Naive thymus-derived CD4-positive, alpha-beta T cell (primary cell): Measurements from ENCODE around the gene DUSP2. TPM values are rescaled to one million over a fixed set of nuclear protein-coding genes. Genes with fewer than 3 reads are reported as not detected.
A peak's percentile ranks its signal among the peaks of the same experiment; 100 is the strongest.

Source experiments
- ATAC-seq: fragments of 150-1000 bp; cut with Tn5 transposase; 2 replicates; pipeline ENCODE4 v1.10.0; 2021; ENCODE audit warnings: mild to moderate bottlenecking, moderate library complexity
- CTCF ChIA-PET: fragments of 350-600 bp; sonication (Branson Sonifier 250); formaldehyde crosslinking; loops from one replicate; lab custom pipeline; 2021; ENCODE audit warnings: antibody characterized with exemption; lab: Charles Lee
- POLR2A ChIA-PET: fragments of 350-600 bp; sonication (Branson Sonifier 250); formaldehyde crosslinking; loops from one replicate; lab custom pipeline; 2021; ENCODE audit warnings: antibody characterized with exemption, inconsistent platforms; lab: Charles Lee
- DNase-seq, 9 donors: peaks; one replicate each; pipeline versions ENCODE4 v3.0.0 to v3.0.0-alpha.2; 2020 to 2022; ENCODE audit warnings: mixed read lengths in 1 of 9
- H3K27ac ChIP-seq: one replicate; pipeline ENCODE4 v1.7.0; 2013; ENCODE audit warnings: mild to moderate bottlenecking, low read depth, low read length, moderate library complexity
- H3K27me3 ChIP-seq, 2 donors: one replicate each; pipeline ENCODE4 v1.7.0; 2013; ENCODE audit warnings: low read length in 2 of 2, mild to moderate bottlenecking in 2 of 2, moderate library complexity in 2 of 2; ENCODE audit not compliant: control insufficient read depth in 2 of 2, insufficient read depth in 2 of 2
- H3K36me3 ChIP-seq, 3 experiments: 1 replicate in 2 of 3; 2 replicates in 1 of 3; pipeline ENCODE4 v1.7.0; 2013; ENCODE audit warnings: low read length in 3 of 3, mild to moderate bottlenecking in 3 of 3, moderate library complexity in 1 of 3; ENCODE audit not compliant: insufficient read depth in 3 of 3, control insufficient read depth in 2 of 3
- H3K4me1 ChIP-seq, 2 donors: one replicate each; pipeline ENCODE4 v1.7.0; 2013; ENCODE audit warnings: low read length in 2 of 2, mild to moderate bottlenecking in 2 of 2, moderate library complexity in 1 of 2; ENCODE audit not compliant: control insufficient read depth in 2 of 2, insufficient read depth in 2 of 2
- H3K4me3 ChIP-seq: 2 replicates; pipeline ENCODE4 v1.7.0; 2013; ENCODE audit warnings: mild to moderate bottlenecking, low read length
- H3K9me3 ChIP-seq, 3 experiments: 1 replicate in 2 of 3; 2 replicates in 1 of 3; pipeline ENCODE4 v1.7.0; 2013; ENCODE audit warnings: low read length in 3 of 3; ENCODE audit not compliant: control insufficient read depth in 2 of 3
- H3K27ac Mint-ChIP-seq, 9 donors: one replicate each; pipeline ENCODE4 v1.8.0; 2020 to 2022; ENCODE audit warnings: mixed read lengths in 9 of 9, mild to moderate bottlenecking in 8 of 9, moderate library complexity in 5 of 9, inconsistent platforms in 2 of 9
- H3K27me3 Mint-ChIP-seq, 5 donors: one replicate each; pipeline ENCODE4 v1.8.0; 2021 to 2022; ENCODE audit warnings: mixed read lengths in 5 of 5, mild to moderate bottlenecking in 1 of 5
- H3K36me3 Mint-ChIP-seq, 5 donors: one replicate each; pipeline ENCODE4 v1.8.0; 2020 to 2022; ENCODE audit warnings: mixed read lengths in 5 of 5, mild to moderate bottlenecking in 3 of 5, inconsistent platforms in 1 of 5
- H3K4me1 Mint-ChIP-seq, 7 donors: one replicate each; pipeline ENCODE4 v1.8.0; 2020 to 2022; ENCODE audit warnings: mixed read lengths in 7 of 7, mild to moderate bottlenecking in 3 of 7, inconsistent platforms in 1 of 7
- H3K4me3 Mint-ChIP-seq, 10 donors: one replicate each; pipeline ENCODE4 v1.8.0; 2020 to 2022; ENCODE audit warnings: mild to moderate bottlenecking in 10 of 10, mixed read lengths in 10 of 10, moderate library complexity in 6 of 10, inconsistent platforms in 2 of 10
- H3K9me3 Mint-ChIP-seq, 11 donors: one replicate each; pipeline ENCODE4 v1.8.0; 2020 to 2022; ENCODE audit warnings: mixed read lengths in 11 of 11, mild to moderate bottlenecking in 4 of 11, inconsistent platforms in 1 of 11, moderate library complexity in 1 of 11
- intact Hi-C, 2 donors: fragments of 100-400 bp; cut with micrococcal nuclease; formaldehyde crosslinking; loops; one replicate each; pipeline ENCODE4 v1.15.1; 2023
- polyA plus RNA-seq, 2 donors: library from polyadenylated mRNA; unstranded; fragments of 300-500 nt; fragmentation: Illumina TruSeq; gene quantifications; one replicate each; pipeline ENCODE4 v1.2.3, GENCODE V29; 2021
- total RNA-seq, 6 experiments: library from RNA in 5 of 6; stranded (reverse) in 5 of 6; gene quantifications; 1 replicate in 5 of 6; 2 replicates in 1 of 6; pipeline ENCODE4 v1.2.3 and lab custom pipeline; 2021 to 2026

The DUSP2 gene
- total and polyA plus RNA-seq, 7 experiments from 2014 or later: 21.0 to 255 (median 25.6) TPM

DNA sequence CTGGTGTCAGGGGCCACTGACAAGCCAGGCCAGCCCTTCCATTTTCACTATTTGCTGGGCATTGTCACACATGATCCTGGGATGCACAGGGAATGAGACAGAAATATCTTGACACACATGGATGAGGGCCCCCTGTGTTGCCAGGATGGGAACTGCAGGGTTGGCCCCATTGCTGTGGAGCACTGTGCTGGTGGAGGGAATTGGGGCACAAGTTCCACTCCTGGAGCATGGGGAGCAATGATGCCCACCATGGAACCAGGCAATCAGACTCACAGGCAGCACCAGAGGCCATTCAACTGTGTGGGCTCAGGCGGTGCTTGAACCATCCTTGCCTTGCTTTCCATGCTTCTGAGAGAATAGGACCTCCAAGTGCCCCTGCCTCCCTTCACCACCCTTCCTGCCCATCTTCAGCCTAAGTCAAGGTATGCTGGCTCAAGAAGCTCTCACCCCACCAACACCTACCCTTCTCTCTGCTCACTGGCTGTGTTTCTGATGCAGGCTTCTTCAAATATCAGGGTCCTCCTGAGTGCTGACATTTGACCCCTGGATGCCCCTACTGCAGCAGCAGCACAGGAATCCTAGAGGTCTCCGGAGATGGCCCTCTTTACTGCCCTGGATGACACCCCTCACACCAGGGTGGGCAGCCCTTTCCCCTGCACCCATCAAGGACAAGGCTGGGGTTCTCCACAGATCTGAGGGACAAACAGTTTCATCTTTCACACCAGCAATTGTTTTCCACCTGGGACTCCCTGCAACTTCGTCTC, 39.9 kb downstream of the DUSP2 start:
- no peak overlapping the region for H3K4me3 Mint-ChIP-seq
- H3K36me3 Mint-ChIP-seq: peaks cover 0 to 6% (median 0%) of the 10 kb centered on the region in 5 donors
- Histone ChIP-seq H3K4me3 (no peak overlapping the region), H3K27me3 (no peaks in the 10 kb centered on the region), H3K9me3 (peaks cover 0 to 13% (median 0%) of the 10 kb centered on the region in 3 experiments), H3K4me1 (no peaks in the 10 kb centered on the region), H3K36me3 (no peaks in the 10 kb centered on the region), H3K27ac (no peak overlapping the region)
- peaks cover 0 to 22% (median 10%) of the 10 kb centered on the region in 11 donors for H3K9me3 Mint-ChIP-seq
- peaks cover 0 to 4% (median 0%) of the 10 kb centered on the region in 7 donors for H3K4me1 Mint-ChIP-seq
- no peak overlapping the region for H3K27ac Mint-ChIP-seq
- DNase-seq (no peak), ATAC-seq (no peak)
- POLR2A ChIA-PET: no interaction called here
- CTCF ChIA-PET: no interaction called here
- H3K27me3 Mint-ChIP-seq: peaks cover 0 to 5% (median 0%) of the 10 kb centered on the region in 5 donors
- intact Hi-C loops: no loop called here

DNA sequence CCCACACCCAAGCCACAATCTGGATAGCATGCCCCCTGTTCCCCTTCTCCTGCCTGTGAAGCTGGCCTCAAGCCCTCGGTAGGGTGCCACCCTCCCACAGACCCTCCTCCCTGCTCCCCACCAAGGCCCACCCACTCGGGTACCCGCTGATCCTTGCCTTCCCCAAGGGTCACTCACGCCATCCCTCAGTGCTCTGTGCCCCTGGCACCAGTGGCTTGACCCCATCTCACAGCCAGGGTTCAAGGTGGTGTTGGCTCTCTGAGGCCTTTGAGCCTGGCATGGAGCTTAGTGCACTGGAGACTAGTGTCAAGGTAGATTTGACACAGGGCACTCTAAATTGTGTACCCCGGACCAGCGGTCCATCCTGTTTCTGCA, 40.8 kb downstream of the DUSP2 start:
- H3K4me3 Mint-ChIP-seq: no peak overlapping the region
- Histone ChIP-seq H3K27ac (no peak overlapping the region), H3K9me3 (peaks cover 0 to 13% (median 0%) of the 10 kb centered on the region in 3 experiments), H3K4me1 (no peaks in the 10 kb centered on the region), H3K27me3 (no peaks in the 10 kb centered on the region), H3K4me3 (no peak overlapping the region), H3K36me3 (no peaks in the 10 kb centered on the region)
- no peak overlapping the region for H3K27ac Mint-ChIP-seq
- H3K36me3 Mint-ChIP-seq: peaks cover 0 to 6% (median 0%) of the 10 kb centered on the region in 5 donors
- intact Hi-C loops: no loop called here
- H3K9me3 Mint-ChIP-seq: peaks cover 0 to 22% (median 10%) of the 10 kb centered on the region in 11 donors
- ATAC-seq (no peak), DNase-seq (no peak)
- peaks cover 0 to 5% (median 0%) of the 10 kb centered on the region in 5 donors for H3K27me3 Mint-ChIP-seq
- ChIA-PET CTCF (interaction anchor here (0.7 kb wide), 1 partner anchor 14 kb away, joined by 6 read pairs; no protein-coding TSS in a partner anchor), POLR2A (no interaction called here)
- peaks cover 0 to 4% (median 0%) of the 10 kb centered on the region in 7 donors for H3K4me1 Mint-ChIP-seq

DNA sequence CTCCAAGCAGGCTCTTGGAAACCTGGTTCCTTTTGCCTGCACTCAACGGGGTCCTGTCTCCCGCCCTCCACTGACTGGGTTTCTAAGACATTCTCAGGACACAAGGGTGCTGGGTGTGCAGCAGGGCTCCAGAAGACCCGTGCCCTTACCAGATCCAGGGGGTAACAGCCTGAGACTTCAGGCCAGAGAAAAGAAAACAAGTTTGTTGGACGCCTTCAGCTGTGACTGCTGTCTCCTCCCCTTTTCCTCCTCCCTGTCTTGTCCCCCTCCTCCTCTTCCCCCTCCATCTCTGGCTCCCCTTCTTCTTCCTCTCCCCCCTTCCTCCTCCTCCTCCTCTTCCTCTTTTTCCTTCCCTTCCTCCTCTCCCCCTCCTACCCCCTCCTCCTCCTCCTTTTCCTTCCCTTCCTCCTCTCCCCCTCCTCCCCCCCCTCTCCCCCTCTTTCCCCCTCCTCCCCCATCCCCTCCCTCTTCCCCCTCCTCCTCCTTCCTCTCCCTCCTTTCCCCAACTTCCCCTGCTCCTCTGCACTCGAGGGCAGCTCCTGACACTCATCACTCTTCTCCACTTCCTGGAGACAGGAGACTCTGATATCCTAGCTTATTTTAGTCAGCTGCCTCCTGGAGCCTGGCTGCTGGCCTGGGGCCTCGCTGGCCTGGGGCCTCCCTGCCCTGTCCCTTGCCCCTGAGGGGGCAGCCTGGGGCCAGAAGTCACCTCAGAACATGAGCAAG, 41.3 kb downstream of the DUSP2 start:
- ChIA-PET CTCF (interaction anchor here (0.7 kb wide), 1 partner anchor 13 kb away, joined by 6 read pairs; no protein-coding TSS in a partner anchor), POLR2A (no interaction called here)
- Histone ChIP-seq H3K27me3 (no peaks in the 10 kb centered on the region), H3K9me3 (peaks cover 0 to 13% (median 0%) of the 10 kb centered on the region in 3 experiments), H3K36me3 (no peaks in the 10 kb centered on the region), H3K27ac (no peak overlapping the region), H3K4me1 (no peaks in the 10 kb centered on the region), H3K4me3 (no peak overlapping the region)
- DNase-seq (no peak), ATAC-seq (no peak)
- H3K27ac Mint-ChIP-seq: peak overlapping the region in 1 of 9 donors; percentile 72
- H3K9me3 Mint-ChIP-seq: peaks cover 0 to 22% (median 10%) of the 10 kb centered on the region in 11 donors
- intact Hi-C loops: no loop called here
- peaks cover 0 to 6% (median 0%) of the 10 kb centered on the region in 5 donors for H3K36me3 Mint-ChIP-seq
- peaks cover 0 to 4% (median 0%) of the 10 kb centered on the region in 7 donors for H3K4me1 Mint-ChIP-seq
- H3K27me3 Mint-ChIP-seq: peaks cover 0 to 4% (median 0%) of the 10 kb centered on the region in 5 donors
- no peak overlapping the region for H3K4me3 Mint-ChIP-seq

DNA sequence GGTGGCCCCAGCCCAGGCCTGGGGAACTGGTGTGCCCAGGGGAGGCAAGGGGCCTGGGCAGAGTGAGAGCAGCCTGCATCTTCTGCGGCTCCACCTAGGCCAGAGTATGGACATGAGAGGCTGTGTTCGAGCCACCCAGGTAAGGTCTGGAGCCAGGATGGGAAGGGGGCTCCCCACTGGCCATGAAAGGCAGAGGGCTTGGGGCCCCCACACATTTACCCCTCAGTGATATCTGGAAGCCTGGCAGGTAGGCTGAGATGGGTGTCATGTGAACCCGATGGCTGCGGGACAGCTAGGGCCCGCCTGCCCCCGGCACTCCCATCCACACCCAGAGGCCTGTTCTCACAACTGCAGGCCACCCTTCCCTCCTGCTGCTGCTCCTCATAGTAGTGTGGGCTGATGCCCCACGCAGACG, 42.0 kb downstream of the DUSP2 start:
- peak overlapping the region in 1 of 9 donors; percentile 82 for H3K27ac Mint-ChIP-seq
- CTCF ChIA-PET: interaction anchor here (1.0 kb wide), 1 partner anchor 111 kb away, joined by 4 read pairs; no protein-coding TSS in a partner anchor

DNA sequence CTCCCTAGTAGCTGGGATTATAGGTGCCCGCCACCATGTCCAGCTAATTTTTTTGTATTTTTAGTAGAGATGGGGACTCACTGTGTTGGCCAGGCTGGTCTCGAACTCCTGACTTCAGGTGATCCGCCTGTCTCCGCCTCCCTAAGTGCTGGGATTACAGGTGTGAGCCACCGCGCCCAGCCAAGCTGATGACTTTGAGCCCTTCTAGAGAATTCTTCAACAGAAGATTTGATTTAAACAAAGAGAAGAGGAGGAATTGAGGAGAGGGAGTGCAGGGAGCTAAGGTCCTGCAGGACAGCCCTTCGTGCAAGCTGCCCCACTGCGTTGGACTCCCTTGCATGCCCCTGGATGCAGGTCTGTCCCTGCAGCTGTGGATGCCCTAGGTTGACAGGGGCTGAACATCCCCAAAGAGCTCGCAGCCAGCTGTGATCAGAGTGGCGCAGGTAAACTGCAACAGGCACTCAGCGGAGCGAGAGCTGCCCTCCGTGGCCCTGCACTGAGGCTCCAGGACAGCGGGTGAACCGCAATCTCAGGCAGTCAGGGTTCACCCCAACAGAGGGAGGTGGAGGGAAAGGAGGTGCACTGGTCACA, 42.5 kb downstream of the DUSP2 start:
- no peaks in the 10 kb centered on the region for H3K27me3 Mint-ChIP-seq
- Histone ChIP-seq H3K4me3 (no peak overlapping the region), H3K4me1 (no peaks in the 10 kb centered on the region), H3K36me3 (no peaks in the 10 kb centered on the region), H3K27me3 (no peaks in the 10 kb centered on the region), H3K9me3 (peaks cover 0 to 13% (median 0%) of the 10 kb centered on the region in 3 experiments), H3K27ac (no peak overlapping the region)
- peaks cover 0 to 22% (median 10%) of the 10 kb centered on the region in 11 donors for H3K9me3 Mint-ChIP-seq
- H3K4me3 Mint-ChIP-seq: no peak overlapping the region
- H3K36me3 Mint-ChIP-seq: peaks cover 0 to 6% (median 0%) of the 10 kb centered on the region in 5 donors
- ATAC-seq (no peak), DNase-seq (no peak)
- H3K4me1 Mint-ChIP-seq: peaks cover 0 to under 1% (median 0%) of the 10 kb centered on the region in 7 donors
- CTCF ChIA-PET: interaction anchor here (1.0 kb wide), 1 partner anchor 110 kb away, joined by 4 read pairs; no protein-coding TSS in a partner anchor
- POLR2A ChIA-PET: no interaction called here
- intact Hi-C loops: no loop called here
- no peak overlapping the region for H3K27ac Mint-ChIP-seq

More for the DNA sequence above, 42.0 kb downstream of the DUSP2 start:
- Histone ChIP-seq H3K4me1 (no peaks in the 10 kb centered on the region), H3K9me3 (peaks cover 0 to 13% (median 0%) of the 10 kb centered on the region in 3 experiments), H3K36me3 (no peaks in the 10 kb centered on the region), H3K4me3 (no peak overlapping the region), H3K27ac (no peak overlapping the region), H3K27me3 (no peaks in the 10 kb centered on the region)
- DNase-seq: peak in 1 of 9 donors; percentile 4
- POLR2A ChIA-PET: no interaction called here
- Mint-ChIP-seq H3K27me3 (no peaks in the 10 kb centered on the region), H3K9me3 (peaks cover 0 to 22% (median 10%) of the 10 kb centered on the region in 11 donors), H3K36me3 (peaks cover 0 to 6% (median 0%) of the 10 kb centered on the region in 5 donors), H3K4me1 (peaks cover 0 to 4% (median 0%) of the 10 kb centered on the region in 7 donors), H3K4me3 (no peak overlapping the region)
- ATAC-seq: no peak
- intact Hi-C loops: no loop called here

DNA sequence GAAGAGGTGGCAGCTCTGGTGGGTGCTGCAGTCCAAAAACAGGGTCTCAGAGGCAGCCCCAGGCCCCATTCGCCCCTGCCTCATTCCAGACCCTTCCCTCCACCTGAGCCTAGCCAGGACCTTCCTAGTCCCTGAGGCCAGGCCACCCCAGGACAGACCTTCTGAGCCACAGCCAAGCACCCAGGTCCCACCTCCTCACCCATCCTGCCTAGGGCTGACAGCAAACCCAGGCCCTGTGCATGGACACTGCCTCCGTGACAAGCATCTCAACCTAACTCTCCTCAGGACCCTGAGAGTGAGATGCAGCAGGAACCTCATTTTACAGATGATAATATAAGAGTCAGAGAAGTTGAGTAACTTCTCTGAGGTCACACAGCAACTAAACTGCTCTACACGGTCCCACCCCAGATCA, 44.3 kb downstream of the DUSP2 start:
- DNase-seq: no peak
- ChIA-PET POLR2A (no interaction called here), CTCF (no interaction called here)
- Mint-ChIP-seq H3K9me3 (peaks cover 0 to 12% (median 9%) of the 10 kb centered on the region in 11 donors), H3K36me3 (peaks cover 0 to 6% (median 0%) of the 10 kb centered on the region in 5 donors), H3K4me1 (no peaks in the 10 kb centered on the region), H3K27me3 (no peaks in the 10 kb centered on the region), H3K27ac (no peak overlapping the region), H3K4me3 (no peak overlapping the region)
- intact Hi-C loops: no loop called here
- Histone ChIP-seq H3K27ac (no peak overlapping the region), H3K4me3 (no peak overlapping the region), H3K27me3 (no peaks in the 10 kb centered on the region), H3K4me1 (no peaks in the 10 kb centered on the region), H3K9me3 (peaks cover 0 to 11% (median 0%) of the 10 kb centered on the region in 3 experiments), H3K36me3 (no peaks in the 10 kb centered on the region)
- no peak for ATAC-seq
